Stimulated activated memory B cell treated with anti-CD40 and anti-IgM and Interleukin-4, amounts not matched to agents 10 μg/mL and 1 μg/mL and 100 μg/mL, for 72 hours (primary cell): ENCODE results near the gene CHTF18.
"Not testable (repeated sequence)": the region's sequence is repeated elsewhere in the genome, so short reads cannot be mapped to it uniquely, and the experiment has no call there.

Experiments used
- ATAC-seq: fragments of 150-1000 bp; cut with Tn5 transposase; 2 replicates; pipeline ENCODE4 v1.10.0; 2021
- H3K27ac Mint-ChIP-seq: one replicate; pipeline ENCODE4 v1.8.0; 2022; ENCODE audit warnings: mild to moderate bottlenecking, mixed read lengths
- H3K27me3 Mint-ChIP-seq: one replicate; pipeline ENCODE4 v1.8.0; 2022; ENCODE audit warnings: mixed read lengths
- H3K36me3 Mint-ChIP-seq: one replicate; pipeline ENCODE4 v1.8.0; 2022; ENCODE audit warnings: mixed read lengths
- H3K4me1 Mint-ChIP-seq: one replicate; pipeline ENCODE4 v1.8.0; 2022; ENCODE audit warnings: mixed read lengths
- H3K4me3 Mint-ChIP-seq: one replicate; pipeline ENCODE4 v1.8.0; 2022; ENCODE audit warnings: mild to moderate bottlenecking, moderate library complexity, mixed read lengths
- H3K9me3 Mint-ChIP-seq: one replicate; pipeline ENCODE4 v1.8.0; 2022; ENCODE audit warnings: mixed read lengths

The CHTF18 gene

DNA sequence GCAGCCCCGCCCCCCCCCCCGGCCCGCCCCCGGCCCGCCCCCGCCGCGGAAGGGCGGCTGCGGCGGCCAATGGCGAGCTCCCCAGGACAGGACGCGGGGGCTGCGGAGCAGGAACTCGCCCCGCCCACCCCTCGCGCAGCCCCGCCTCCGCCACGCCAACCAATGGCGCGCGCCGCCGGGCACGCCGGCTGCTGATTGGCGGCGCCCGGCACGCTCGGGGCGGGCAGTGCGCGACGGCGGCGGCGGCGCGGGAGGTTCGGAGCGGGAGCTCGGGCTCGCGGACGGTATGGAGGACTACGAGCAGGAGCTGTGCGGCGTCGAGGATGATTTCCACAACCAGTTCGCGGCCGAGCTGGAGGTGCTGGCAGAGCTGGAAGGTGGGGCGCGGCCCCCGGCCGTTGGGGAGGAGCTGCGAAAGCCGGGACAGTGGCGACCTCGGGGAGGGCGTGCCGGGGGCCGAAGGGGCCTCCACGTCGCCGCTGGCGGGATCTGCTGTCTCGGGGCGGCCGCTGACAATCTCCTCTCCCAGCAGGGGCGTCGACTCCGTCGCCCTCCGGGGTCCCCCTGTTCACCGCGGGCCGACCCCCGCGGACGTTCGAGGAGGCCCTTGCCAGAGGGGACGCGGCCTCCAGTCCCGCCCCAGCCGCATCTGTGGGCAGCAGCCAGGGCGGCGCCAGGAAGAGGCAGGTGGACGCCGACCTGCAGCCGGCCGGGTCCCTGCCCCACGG is at the start of gene CHTF18:
CHTF18 (plus strand) TSS at position 222 of the 728 bp plus-strand sequence; CDS start at position 287, 65 bp downstream.
- Mint-ChIP-seq H3K9me3 (no peaks in the 10 kb centered on the region), H3K27ac (peak within 1 kb of the TSS; percentile 80), H3K27me3 (peaks cover 2% of the 10 kb centered on the region), H3K4me3 (peak within 1 kb of the TSS; percentile 86), H3K36me3 (peaks cover 22% of the 10 kb centered on the region), H3K4me1 (peaks cover 38% of the 10 kb centered on the region)
- ATAC-seq, result peak; percentile 91

DNA sequence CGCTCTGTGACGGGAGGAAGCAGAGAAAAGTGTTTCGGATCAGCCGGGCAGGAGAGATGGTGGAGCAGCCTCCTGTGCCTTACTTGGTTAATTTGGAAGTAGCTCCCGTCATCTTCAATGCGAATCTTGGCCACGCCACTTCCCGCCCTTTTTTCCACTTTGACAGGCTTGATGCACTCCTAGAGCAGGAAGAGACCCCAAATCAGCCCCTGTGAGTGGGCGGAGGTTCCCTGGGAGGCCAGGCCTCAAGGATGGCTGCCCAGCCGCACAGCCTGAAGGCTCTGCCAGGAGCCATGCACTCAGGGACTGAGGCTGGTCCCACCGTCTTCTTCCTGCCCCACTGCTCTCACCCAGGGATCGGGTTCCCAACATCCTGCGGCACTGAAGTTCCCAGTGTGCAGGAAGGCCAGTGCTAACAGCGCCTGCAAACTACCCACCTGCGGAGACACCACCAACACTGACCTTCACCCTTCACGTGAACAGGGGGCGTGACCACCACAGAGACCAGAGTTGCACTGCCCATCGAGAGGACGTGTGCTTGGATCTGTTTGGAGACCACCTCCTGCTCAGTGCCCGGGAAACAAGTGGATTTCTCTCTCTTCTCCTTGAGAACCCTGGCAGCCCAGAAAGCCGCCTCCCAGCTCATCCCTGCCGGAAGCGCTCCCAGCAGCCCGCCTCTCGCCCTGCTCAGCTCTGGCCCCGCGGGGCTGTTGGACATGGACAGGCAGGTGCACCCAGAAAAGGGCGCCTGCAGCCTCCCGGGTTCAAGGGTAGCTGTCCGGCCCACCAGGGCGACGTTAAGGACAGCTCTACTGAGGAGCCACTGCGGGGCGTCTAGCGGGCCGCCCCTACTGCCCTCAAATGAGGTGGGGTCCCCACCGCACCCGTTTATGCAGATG is 48.6 kb upstream of the CHTF18 start:
- Mint-ChIP-seq H3K27me3 (no peaks in the 10 kb centered on the region), H3K4me1 (peaks cover 46% of the 10 kb centered on the region), H3K4me3 (peak overlapping the region; percentile 83), H3K9me3 (no peaks in the 10 kb centered on the region), H3K36me3 (peaks cover 14% of the 10 kb centered on the region), H3K27ac (peak overlapping the region; percentile 88)
- no peak for ATAC-seq

DNA sequence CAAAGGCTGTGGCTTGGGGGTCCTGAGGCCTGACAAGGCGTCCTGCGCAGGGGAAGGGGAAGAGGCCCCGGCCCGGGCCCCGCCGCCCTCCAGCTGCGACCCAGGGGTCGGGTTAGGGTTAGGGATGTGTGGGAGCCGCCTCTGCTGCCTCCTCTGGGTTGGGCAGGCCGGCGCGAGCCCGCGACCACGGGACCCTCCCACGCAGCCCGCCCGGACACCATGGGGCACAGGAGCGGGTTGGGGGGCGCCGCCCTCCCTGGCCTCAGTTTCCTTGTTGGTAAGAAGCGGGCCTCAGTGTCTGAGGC is 48.0 kb upstream of the CHTF18 start:
- no peaks in the 10 kb centered on the region for H3K27me3 Mint-ChIP-seq
- peak overlapping the region; percentile 83 for H3K4me3 Mint-ChIP-seq
- no peaks in the 10 kb centered on the region for H3K9me3 Mint-ChIP-seq
- ATAC-seq, result peak; percentile 1
- peaks cover 9% of the 10 kb centered on the region for H3K36me3 Mint-ChIP-seq
- peaks cover 41% of the 10 kb centered on the region for H3K4me1 Mint-ChIP-seq
- peak overlapping the region; percentile 88 for H3K27ac Mint-ChIP-seq

DNA sequence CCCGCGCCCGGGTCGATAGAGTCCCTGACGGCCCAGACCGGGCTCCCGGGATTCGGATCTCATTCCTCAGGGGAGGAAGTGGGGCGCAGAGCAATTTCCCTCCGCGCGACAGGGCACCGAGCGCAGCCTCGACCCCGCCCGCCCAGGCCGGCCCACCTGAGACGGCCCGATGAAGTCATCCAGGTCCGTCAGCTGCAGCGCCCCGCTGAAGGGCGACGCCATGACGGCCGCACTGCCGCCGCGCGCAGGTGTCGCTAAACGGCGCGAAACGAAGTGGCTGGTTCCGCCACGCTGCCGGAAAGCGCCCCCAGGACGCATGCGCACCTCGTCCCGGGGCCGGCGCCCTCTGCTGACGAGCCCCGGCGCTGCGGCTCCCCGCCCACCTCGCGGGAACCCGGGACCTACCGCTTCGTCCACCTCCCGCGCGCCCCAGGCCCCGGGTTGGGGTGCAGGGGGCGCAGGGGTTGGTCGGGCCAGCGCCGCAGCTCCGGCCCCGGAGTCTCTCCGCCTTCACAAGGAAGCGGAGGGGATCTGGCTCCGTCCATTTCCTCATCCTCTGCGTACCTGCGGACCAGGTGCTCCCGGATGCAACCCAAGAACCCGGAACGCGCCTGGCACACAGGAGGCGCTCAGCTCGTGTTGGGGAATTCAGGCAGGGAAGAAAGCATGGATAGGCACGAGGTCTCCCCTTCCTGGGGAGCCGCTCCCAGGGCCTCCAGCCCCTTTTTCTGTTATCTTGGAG is 47.5 kb upstream of the CHTF18 start, which contains the start of gene CIAO3:
CIAO3 (minus strand) TSS at position 234 of the 742 bp plus-strand sequence; CDS start at position 222, 12 bp downstream.
- H3K27ac Mint-ChIP-seq, result peak within 1 kb of the TSS; percentile 88
- H3K9me3 Mint-ChIP-seq, result no peaks in the 10 kb centered on the region
- peak within 1 kb of the TSS; percentile 83 for H3K4me3 Mint-ChIP-seq
- ATAC-seq, result peak; percentile 90
- H3K27me3 Mint-ChIP-seq, result no peaks in the 10 kb centered on the region
- peaks cover 6% of the 10 kb centered on the region for H3K36me3 Mint-ChIP-seq
- peaks cover 36% of the 10 kb centered on the region for H3K4me1 Mint-ChIP-seq

DNA sequence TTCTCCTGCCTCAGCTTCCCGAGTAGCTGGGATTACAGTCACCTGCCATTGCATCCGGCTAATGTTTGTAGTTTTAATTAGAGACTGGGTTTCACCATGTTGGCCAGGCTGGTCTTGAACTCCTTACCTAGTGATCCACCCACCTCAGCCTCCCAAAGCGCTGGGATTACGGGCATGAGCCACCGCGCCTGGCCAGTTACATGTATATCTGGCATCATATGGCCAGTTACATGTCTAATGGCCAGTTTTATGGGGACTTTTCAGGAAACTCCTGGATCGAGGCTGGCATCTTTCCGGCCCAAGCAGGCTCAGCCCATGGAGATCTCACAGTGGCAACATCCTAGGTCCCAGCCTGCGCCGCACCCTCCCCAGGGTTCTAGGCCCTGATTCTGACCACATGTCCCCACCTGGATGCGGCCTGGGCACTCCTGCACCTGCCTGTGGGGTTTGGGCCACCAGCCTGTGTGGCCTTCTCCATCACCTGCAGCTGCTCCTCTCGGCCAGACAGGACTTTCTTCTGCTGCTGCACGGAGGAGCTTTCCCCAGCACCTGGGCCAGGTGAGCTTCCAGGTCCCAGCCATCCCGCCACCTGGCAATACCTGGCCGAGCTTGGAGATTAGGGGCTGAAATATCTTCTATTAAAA is 46.3 kb upstream of the CHTF18 start:
- Mint-ChIP-seq H3K27ac (peak overlapping the region; percentile 88), H3K4me1 (peaks cover 28% of the 10 kb centered on the region), H3K36me3 (no peaks in the 10 kb centered on the region), H3K4me3 (peak overlapping the region; percentile 75), H3K27me3 (no peaks in the 10 kb centered on the region), H3K9me3 (no peaks in the 10 kb centered on the region)
- ATAC-seq, result no peak

DNA sequence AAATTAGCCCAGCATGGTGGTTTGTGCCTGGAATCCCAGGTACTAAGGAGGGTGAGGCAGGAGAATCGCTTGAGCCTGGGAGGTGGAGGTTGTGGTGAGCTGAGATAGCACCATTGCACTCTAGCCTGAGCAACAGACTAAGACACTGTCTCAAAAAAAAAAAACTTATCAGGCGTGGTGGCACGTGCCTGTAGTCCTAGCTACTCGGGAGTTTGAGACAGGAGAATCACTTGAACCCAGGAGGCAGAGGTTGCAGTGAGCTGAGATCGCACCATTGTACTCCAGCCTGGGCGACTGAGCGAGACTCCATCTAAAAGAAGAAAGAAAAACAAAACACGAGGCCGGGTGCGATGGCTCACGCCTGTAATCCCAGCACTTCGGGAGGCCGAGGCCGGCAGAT is 45.5 kb upstream of the CHTF18 start:
- not testable (repeated sequence) for H3K27ac Mint-ChIP-seq, H3K36me3 Mint-ChIP-seq, H3K9me3 Mint-ChIP-seq, H3K27me3 Mint-ChIP-seq, H3K4me3 Mint-ChIP-seq, ATAC-seq
- peaks cover 20% of the 10 kb centered on the region for H3K4me1 Mint-ChIP-seq

DNA sequence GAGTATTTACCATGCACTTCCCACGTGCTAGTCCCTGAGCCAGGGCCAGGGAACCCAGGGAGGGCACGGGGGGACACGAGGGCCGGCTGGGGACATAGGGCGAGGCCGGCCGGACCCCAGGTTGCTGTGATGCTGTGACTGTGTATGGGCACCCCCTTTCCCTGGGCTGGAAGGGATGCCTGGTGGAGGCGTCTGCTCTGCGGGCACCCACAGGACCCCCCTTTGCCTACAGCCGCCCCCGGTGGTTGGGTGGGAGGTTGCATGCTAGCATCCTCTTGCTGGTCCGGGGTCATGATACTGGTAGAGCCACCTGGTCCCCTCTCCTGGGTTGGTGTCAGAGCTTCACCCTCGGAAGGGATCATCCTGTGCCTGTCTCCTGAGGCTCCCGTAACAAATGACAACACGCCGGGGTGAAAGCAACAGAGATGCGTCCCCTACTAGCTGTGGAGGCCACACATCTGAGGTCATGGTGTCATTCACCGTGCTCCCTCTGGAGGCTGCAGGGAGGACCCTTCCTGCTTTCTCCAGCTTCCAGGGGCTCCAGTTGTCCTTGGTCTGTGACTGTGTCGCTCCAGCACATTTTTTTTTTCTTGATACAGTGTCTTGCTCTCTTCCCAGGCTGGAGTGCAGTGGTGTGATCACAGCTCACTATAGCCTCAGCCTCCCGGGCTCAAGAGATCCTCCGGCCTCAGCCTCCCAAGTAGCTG is 44.5 kb upstream of the CHTF18 start:
- H3K4me3 Mint-ChIP-seq, result no peak overlapping the region
- no peak for ATAC-seq

DNA sequence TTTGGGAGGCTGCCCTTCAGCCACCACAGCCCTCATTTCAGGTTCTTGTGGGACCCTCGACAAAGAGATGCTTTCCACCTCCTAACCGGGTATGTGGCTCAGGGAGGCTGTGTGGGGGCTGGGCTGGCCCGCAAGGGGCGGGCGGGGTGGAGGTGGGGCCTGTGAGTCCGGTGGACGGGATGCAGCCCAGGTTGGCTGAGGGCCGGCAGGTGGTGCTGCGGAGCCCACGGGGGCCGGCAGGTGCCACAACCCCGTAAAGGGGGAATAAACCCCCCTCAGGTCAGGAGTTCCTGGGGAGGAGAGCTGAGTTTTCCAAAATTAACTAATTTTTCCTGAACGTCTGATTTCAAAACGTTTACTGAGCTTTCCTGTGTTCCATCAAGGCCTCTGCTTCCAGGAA is 42.7 kb upstream of the CHTF18 start:
- no peaks in the 10 kb centered on the region for H3K27me3 Mint-ChIP-seq
- H3K4me1 Mint-ChIP-seq, result no peaks in the 10 kb centered on the region
- H3K4me3 Mint-ChIP-seq, result no peak overlapping the region
- H3K36me3 Mint-ChIP-seq, result no peaks in the 10 kb centered on the region
- ATAC-seq, result no peak
- H3K9me3 Mint-ChIP-seq, result no peaks in the 10 kb centered on the region
- H3K27ac Mint-ChIP-seq, result no peak overlapping the region

More for the DNA sequence above, 44.5 kb upstream of the CHTF18 start:
- H3K4me1 Mint-ChIP-seq, result peaks cover 13% of the 10 kb centered on the region
- no peaks in the 10 kb centered on the region for H3K27me3 Mint-ChIP-seq
- no peak overlapping the region for H3K27ac Mint-ChIP-seq
- H3K9me3 Mint-ChIP-seq, result no peaks in the 10 kb centered on the region
- H3K36me3 Mint-ChIP-seq, result no peaks in the 10 kb centered on the region

DNA sequence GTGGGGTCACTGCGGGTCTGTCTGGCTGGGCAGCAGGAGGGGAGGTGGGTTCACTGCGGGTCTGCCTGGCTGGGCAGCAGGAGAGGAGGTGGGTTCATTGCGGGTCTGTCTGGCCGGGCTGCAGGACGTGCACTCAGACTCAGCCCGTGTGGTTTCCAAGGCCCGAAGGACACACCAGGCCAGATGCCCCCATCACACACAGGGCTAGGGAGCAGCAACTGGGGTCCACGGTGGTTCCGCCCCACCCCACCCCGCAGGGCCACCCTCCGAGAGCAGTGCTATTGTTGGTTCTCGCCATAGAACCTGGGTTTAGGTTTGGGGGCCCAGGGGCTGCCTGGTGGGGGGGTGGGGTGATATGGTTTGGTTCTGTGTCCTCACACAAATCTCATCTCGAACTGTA is 41.8 kb upstream of the CHTF18 start:
- H3K36me3 Mint-ChIP-seq, result no peaks in the 10 kb centered on the region
- H3K4me3 Mint-ChIP-seq, result no peak overlapping the region
- no peaks in the 10 kb centered on the region for H3K4me1 Mint-ChIP-seq
- H3K27me3 Mint-ChIP-seq, result no peaks in the 10 kb centered on the region
- no peak overlapping the region for H3K27ac Mint-ChIP-seq
- no peak for ATAC-seq
- no peaks in the 10 kb centered on the region for H3K9me3 Mint-ChIP-seq

DNA sequence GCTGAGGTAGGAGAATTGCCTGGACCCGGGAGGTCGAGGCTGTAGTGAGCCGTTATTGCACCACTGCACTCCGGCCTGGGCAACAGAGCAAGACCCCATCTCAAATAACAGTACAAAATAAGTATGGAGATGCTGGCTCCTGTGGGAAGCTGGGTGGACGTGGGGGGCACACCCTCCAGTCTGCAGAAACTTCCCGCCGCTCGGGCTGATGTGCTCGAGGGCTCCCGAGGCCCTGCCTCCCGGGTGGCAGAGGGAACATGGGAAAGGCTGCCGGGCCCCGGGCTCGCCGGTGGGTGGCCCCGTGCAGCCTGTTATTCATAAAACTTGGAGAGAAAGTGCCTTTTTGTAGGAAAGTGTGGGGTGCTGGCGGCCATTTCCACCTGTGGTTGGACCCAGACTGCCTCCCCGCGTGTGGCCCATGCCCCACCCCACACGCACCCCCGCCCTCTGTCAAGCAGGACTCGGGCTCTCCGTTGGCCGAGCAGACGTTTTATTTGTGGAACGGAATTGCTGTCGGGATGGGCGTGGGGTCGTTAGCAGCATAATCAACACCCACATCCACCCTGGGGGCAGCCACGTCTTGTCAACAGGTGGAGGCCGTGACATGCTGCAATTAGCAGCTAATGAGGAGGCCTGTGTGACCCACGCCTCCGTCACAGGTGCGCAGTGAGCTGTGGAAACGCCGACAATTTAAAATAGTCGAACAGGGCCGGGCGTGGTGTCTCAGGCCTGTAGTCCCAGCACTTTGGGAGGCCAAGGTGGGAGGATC is 40.3 kb upstream of the CHTF18 start:
- no peaks in the 10 kb centered on the region for H3K36me3 Mint-ChIP-seq
- no peak for ATAC-seq
- no peak overlapping the region for H3K27ac Mint-ChIP-seq
- no peaks in the 10 kb centered on the region for H3K4me1 Mint-ChIP-seq
- H3K27me3 Mint-ChIP-seq, result no peaks in the 10 kb centered on the region
- no peaks in the 10 kb centered on the region for H3K9me3 Mint-ChIP-seq
- no peak overlapping the region for H3K4me3 Mint-ChIP-seq

DNA sequence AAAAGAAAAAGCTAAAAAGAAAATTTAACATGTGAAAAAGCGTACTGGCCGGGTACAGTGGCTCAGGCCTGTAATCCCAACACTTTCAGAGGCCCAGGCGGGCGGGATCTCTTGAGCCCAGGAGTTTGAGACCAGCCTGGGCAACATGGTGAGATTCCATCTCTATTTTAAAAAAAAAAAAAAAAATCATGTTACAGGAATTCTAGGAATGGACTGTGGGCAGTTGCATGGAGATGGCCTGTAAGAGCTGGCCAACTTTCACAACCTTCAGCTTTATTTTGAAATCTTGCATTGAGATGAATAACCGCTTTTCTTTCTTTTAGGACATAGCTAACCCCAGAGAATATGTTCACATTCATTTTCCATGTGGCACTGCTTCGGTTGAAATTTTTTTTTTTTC is 39.4 kb upstream of the CHTF18 start:
- no peaks in the 10 kb centered on the region for H3K4me1 Mint-ChIP-seq
- H3K27ac Mint-ChIP-seq, result no peak overlapping the region
- no peaks in the 10 kb centered on the region for H3K27me3 Mint-ChIP-seq
- no peaks in the 10 kb centered on the region for H3K9me3 Mint-ChIP-seq
- no peak for ATAC-seq
- no peak overlapping the region for H3K4me3 Mint-ChIP-seq
- no peaks in the 10 kb centered on the region for H3K36me3 Mint-ChIP-seq

DNA sequence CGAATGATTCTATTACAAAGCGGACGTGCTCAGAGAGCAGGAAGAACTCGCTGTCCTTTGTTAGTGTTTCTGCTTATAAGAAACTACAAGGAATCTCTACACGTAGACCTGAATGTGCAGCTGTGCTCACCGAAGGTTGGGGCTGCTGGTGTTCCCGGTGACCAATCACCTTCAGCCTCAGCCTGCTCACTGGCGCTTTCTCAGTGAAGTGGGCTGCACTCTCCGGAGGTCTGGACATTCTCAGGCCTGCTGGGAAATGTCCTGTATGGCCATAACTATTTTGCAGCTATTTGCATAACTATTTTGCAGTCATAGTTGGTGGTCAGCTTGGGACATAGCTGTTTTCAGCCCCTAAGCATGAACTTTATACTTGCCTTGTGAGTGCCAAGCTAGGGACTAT is 37.9 kb upstream of the CHTF18 start:
- Mint-ChIP-seq H3K4me3 (no peak overlapping the region), H3K27ac (no peak overlapping the region), H3K27me3 (no peaks in the 10 kb centered on the region), H3K36me3 (no peaks in the 10 kb centered on the region), H3K4me1 (peaks cover 5% of the 10 kb centered on the region), H3K9me3 (no peaks in the 10 kb centered on the region)
- ATAC-seq, result no peak

DNA sequence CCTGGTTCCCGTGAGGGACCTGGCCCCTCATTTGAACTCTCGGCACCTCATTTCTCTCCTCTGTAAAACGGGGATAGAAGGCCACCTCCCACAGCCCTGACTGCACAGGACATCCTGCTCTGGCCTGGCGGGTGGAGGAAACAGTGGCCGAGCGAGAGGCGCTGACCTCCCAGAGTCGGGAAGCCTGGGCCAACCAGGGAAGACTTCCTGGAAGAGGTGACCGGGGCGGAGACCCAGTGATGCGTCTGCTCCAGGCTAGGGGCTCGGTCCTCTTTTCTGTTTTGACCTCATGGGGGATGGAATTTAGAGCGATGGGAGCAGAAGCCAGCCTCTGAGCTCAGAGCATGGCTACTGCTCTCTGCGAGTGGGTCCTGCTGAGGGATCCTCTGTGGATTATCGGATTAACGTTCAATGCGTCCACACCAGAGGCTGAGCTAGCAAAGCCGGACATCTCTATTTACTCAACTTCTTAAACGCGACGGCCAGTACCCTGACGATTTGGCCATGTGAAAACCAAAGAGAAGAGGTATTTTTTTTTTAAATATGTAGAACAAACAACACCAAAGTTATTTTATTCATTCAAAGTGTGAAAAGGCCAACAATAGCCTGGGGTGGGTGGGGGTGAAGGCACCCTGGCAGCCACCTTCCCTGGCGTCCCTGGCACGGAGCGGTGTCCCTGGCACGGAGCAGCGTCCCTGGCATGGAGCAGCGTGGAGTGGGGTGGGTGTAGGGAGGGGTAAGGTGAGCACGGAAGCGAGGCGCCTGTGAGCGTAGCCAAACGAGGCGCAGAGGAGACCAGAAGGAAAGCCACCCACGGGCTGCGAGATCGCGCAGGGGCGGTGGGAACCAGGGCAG is 37.0 kb upstream of the CHTF18 start:
- H3K4me3 Mint-ChIP-seq, result no peak overlapping the region
- no peak overlapping the region for H3K27ac Mint-ChIP-seq
- H3K4me1 Mint-ChIP-seq, result peaks cover 5% of the 10 kb centered on the region
- no peaks in the 10 kb centered on the region for H3K36me3 Mint-ChIP-seq
- H3K9me3 Mint-ChIP-seq, result no peaks in the 10 kb centered on the region
- ATAC-seq, result peak; percentile 16
- H3K27me3 Mint-ChIP-seq, result no peaks in the 10 kb centered on the region
